CD14-positive monocyte (primary cell): ENCODE data around the gene ALPI. TPM values are rescaled to one million over a fixed set of nuclear protein-coding genes. Genes with fewer than 3 reads are reported as not detected.

Experiments used
- DNase-seq, 3 donors: peaks; one replicate each; pipeline ENCODE4 v3.0.0-alpha.2; 2011 to 2022
- H2AFZ ChIP-seq: 2 replicates; pipeline ENCODE4 v1.6.0; 2012; ENCODE audit warnings: mild to moderate bottlenecking, low read depth, low read length, inconsistent platforms; ENCODE audit not compliant: insufficient read depth, poor library complexity, severe bottlenecking
- H3K27ac ChIP-seq, 2 donors: 1 replicate in 1 of 2; 2 replicates in 1 of 2; pipeline ENCODE4 v1.5.1; 2012 to 2013; ENCODE audit warnings: low read length in 2 of 2, control low read depth in 1 of 2, inconsistent platforms in 1 of 2, low read depth in 1 of 2, mild to moderate bottlenecking in 1 of 2
- H3K27me3 ChIP-seq, 2 donors: one replicate each; pipeline versions ENCODE4 v1.6.0 to v1.6.1; 2011 to 2013; ENCODE audit warnings: low read length in 2 of 2; ENCODE audit not compliant: control insufficient read depth in 2 of 2, insufficient read depth in 2 of 2
- H3K36me3 ChIP-seq, 2 donors: replicated peaks in 1 of 2; 1 replicate in 1 of 2; 2 replicates in 1 of 2; pipeline versions ENCODE4 v1.5.1 to v1.6.1; 2012 to 2013; ENCODE audit warnings: low read length in 2 of 2, control low read depth in 1 of 2, inconsistent platforms in 1 of 2, mild to moderate bottlenecking in 1 of 2; ENCODE audit not compliant: insufficient read depth in 2 of 2, control insufficient read depth in 1 of 2
- H3K4me1 ChIP-seq, 2 donors: 1 replicate in 1 of 2; 2 replicates in 1 of 2; pipeline versions ENCODE4 v1.5.1 to v1.6.1; 2012 to 2013; ENCODE audit warnings: low read length in 2 of 2, control low read depth in 1 of 2, inconsistent platforms in 1 of 2, mild to moderate bottlenecking in 1 of 2, moderate library complexity in 1 of 2; ENCODE audit not compliant: insufficient read depth in 2 of 2, control insufficient read depth in 1 of 2
- H3K4me2 ChIP-seq: replicated peaks from 2 replicates; pipeline ENCODE3; 2012; ENCODE audit warnings: low read length, moderate library complexity, mild to moderate bottlenecking; ENCODE audit not compliant: poor library complexity, severe bottlenecking; ENCODE audit errors: extremely low read depth
- H3K4me3 ChIP-seq, 3 experiments: fragments of 200-600 bp in 1 of 3; sonication (generic) in 1 of 3; replicated peaks in 1 of 3; 1 replicate in 2 of 3; 2 replicates in 1 of 3; pipeline ENCODE4 v1.5.1; 2011 to 2013; ENCODE audit warnings: low read length in 3 of 3, mild to moderate bottlenecking in 3 of 3, control low read depth in 2 of 3, low read depth in 2 of 3, inconsistent platforms in 1 of 3, moderate library complexity in 1 of 3
- H3K79me2 ChIP-seq: 2 replicates; pipeline ENCODE4 v1.6.0; 2012; ENCODE audit warnings: mild to moderate bottlenecking, control low read depth, inconsistent platforms, low read length, moderate library complexity; ENCODE audit not compliant: insufficient read depth
- H3K9ac ChIP-seq: 2 replicates; pipeline ENCODE4 v1.6.0; 2017; ENCODE audit warnings: low read length, mild to moderate bottlenecking; ENCODE audit not compliant: insufficient read depth, poor library complexity, severe bottlenecking
- H3K9me3 ChIP-seq, 2 donors: replicated peaks in 1 of 2; 1 replicate in 1 of 2; 2 replicates in 1 of 2; pipeline versions ENCODE4 v1.5.1 to v1.6.1; 2012 to 2013; ENCODE audit warnings: low read length in 2 of 2, control low read depth in 1 of 2; ENCODE audit not compliant: control insufficient read depth in 1 of 2, insufficient read depth in 1 of 2
- H4K20me1 ChIP-seq: 2 replicates; pipeline ENCODE4 v1.6.0; 2012; ENCODE audit warnings: mild to moderate bottlenecking, low read length, control low read depth, moderate library complexity; ENCODE audit not compliant: insufficient read depth
- H3K27ac Mint-ChIP-seq, 7 donors: one replicate each; pipeline ENCODE4 v1.8.0; 2020; ENCODE audit warnings: mild to moderate bottlenecking in 7 of 7, mixed read lengths in 7 of 7, moderate library complexity in 6 of 7, inconsistent platforms in 2 of 7
- H3K27me3 Mint-ChIP-seq, 3 donors: one replicate each; pipeline ENCODE4 v1.8.0; 2021 to 2022; ENCODE audit warnings: low read depth in 3 of 3, mild to moderate bottlenecking in 3 of 3, mixed read lengths in 3 of 3, moderate library complexity in 3 of 3, inconsistent platforms in 1 of 3
- H3K36me3 Mint-ChIP-seq, 2 donors: one replicate each; pipeline ENCODE4 v1.8.0; 2020; ENCODE audit warnings: mixed read lengths in 2 of 2, inconsistent platforms in 1 of 2, mild to moderate bottlenecking in 1 of 2
- H3K4me1 Mint-ChIP-seq: one replicate; pipeline ENCODE4 v1.8.0; 2020; ENCODE audit warnings: mild to moderate bottlenecking, mixed read lengths
- H3K4me3 Mint-ChIP-seq, 2 donors: one replicate each; pipeline ENCODE4 v1.8.0; 2020; ENCODE audit warnings: mild to moderate bottlenecking in 2 of 2, mixed read lengths in 2 of 2, moderate library complexity in 1 of 2
- H3K9me3 Mint-ChIP-seq, 7 donors: one replicate each; pipeline ENCODE4 v1.8.0; 2020 to 2022; ENCODE audit warnings: mixed read lengths in 7 of 7, mild to moderate bottlenecking in 6 of 7, moderate library complexity in 6 of 7, inconsistent platforms in 2 of 7
- WGBS: methylation state at CpG from one replicate; pipeline ENCODE4 v1.1.5; 2013; ENCODE audit warnings: missing lambda C conversion rate; ENCODE audit not compliant: insufficient coverage; 5-methylcytosine and 5-hydroxymethylcytosine counted together
- intact Hi-C, 2 donors: fragments of 100-400 bp; cut with micrococcal nuclease; formaldehyde crosslinking; loops; one replicate each; pipeline versions ENCODE4 v1.15.0 to v1.15.1; 2023
- polyA plus RNA-seq, 3 donors: library from polyadenylated mRNA; depleted of rRNA in 1 of 3; unstranded in 2 of 3; stranded (reverse) in 1 of 3; fragments of 300-500 nt in 2 of 3; fragments of >200 nt in 1 of 3; fragmentation: Illumina TruSeq in 2 of 3; gene quantifications; 1 replicate in 2 of 3; 2 replicates in 1 of 3; pipeline ENCODE4 v1.2.3, GENCODE V29; 2012 to 2021
- TF ChIP-seq, protein P1 (sequence below): fragments of 200-600 bp; IDR thresholded peaks from one replicate; pipeline ENCODE4 v1.8.0; 2022; ENCODE audit warnings: antibody characterized with exemption, mild to moderate bottlenecking

The ALPI gene
- polyA plus RNA-seq, 3 donors = not detected

DNA sequence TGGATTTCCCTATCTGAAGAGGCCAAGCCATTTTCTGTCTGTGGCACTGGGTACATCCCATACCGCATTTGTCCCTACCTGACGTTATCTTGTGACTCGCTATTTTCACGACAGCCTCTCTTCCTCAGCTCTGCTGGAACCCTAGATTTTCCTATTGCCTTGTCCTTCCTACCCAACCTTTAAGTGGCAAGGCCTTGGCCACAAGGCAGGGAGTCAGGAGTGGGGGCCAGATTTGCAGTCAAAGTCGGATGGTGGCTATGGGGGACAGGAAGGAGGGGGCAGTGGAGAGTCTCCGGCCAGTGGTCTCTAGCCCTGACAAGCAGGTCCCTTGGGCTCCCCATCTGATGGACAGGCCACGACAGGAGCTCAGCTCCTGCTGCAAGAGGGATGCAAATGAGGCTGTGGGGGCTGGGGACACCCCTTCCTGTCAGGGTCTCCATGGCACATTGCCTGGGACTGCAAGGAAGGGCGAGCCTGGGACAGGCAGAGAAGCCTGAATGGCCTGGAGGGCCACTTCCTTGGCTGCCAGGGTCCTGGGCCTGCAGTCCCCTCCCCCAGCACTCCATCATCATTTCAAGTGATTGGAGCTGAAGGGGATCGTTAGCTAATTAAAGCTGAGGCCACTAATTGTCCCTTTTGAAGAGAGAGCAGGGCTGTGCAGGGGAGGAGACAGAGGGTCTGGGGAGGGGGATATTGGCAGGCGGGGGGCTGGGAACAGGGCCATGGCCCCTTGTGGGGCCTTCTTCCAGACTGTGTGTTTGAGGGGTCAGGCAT lies 37.9 kb downstream of the ALPI start:
- 91% methylated on average over 6 of the region's 10 CpGs for WGBS
- Histone ChIP-seq H3K9me3 (no peaks in the 10 kb centered on the region), H2AFZ (no peak overlapping the region), H3K4me2 (no peak overlapping the region), H3K4me3 (no peak overlapping the region), H3K79me2 (no peaks in the 10 kb centered on the region), H4K20me1 (no peaks in the 10 kb centered on the region), H3K27me3 (peaks cover 0 to 10% of the 10 kb centered on the region in 2 donors), H3K27ac (no peak overlapping the region), H3K36me3 (no peaks in the 10 kb centered on the region), H3K9ac (no peak overlapping the region), H3K4me1 (no peaks in the 10 kb centered on the region)
- intact Hi-C loops = no loop called here
- Mint-ChIP-seq H3K36me3 (no peaks in the 10 kb centered on the region), H3K4me3 (peak overlapping the region in 1 of 2 donors; percentile 41), H3K9me3 (no peaks in the 10 kb centered on the region), H3K27me3 (peaks cover 10 to 22% (median 14%) of the 10 kb centered on the region in 3 donors), H3K27ac (peak overlapping the region in 1 of 7 donors; percentile 33), H3K4me1 (no peaks in the 10 kb centered on the region)
- DNase-seq = no peak
- TF ChIP-seq, protein P1, sequence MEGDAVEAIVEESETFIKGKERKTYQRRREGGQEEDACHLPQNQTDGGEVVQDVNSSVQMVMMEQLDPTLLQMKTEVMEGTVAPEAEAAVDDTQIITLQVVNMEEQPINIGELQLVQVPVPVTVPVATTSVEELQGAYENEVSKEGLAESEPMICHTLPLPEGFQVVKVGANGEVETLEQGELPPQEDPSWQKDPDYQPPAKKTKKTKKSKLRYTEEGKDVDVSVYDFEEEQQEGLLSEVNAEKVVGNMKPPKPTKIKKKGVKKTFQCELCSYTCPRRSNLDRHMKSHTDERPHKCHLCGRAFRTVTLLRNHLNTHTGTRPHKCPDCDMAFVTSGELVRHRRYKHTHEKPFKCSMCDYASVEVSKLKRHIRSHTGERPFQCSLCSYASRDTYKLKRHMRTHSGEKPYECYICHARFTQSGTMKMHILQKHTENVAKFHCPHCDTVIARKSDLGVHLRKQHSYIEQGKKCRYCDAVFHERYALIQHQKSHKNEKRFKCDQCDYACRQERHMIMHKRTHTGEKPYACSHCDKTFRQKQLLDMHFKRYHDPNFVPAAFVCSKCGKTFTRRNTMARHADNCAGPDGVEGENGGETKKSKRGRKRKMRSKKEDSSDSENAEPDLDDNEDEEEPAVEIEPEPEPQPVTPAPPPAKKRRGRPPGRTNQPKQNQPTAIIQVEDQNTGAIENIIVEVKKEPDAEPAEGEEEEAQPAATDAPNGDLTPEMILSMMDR = no peak

DNA sequence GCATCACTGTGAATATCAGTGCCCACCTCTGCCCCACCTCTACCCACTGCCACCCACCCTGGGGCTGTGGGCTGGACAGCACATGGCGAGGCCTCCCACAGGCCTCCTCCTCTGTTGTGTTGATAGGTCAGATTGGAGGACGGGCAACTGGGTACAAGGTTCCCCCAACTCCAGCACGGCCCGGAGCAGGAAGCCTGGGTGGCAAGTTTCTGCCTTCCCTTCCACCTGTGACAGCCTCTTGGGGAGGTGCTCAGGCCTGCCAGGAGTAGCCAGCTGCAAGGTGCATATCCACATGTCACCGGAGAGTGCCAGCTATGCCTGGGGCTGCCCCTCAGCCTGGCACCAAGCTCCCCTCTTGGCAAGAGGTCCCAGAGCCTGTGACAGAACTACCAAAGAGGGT lies 38.6 kb downstream of the ALPI start:
- TF ChIP-seq, protein P1 = no peak
- DNase-seq = no peak
- Mint-ChIP-seq H3K27ac (no peak overlapping the region), H3K4me3 (no peak overlapping the region), H3K4me1 (no peaks in the 10 kb centered on the region), H3K9me3 (no peaks in the 10 kb centered on the region), H3K36me3 (no peaks in the 10 kb centered on the region), H3K27me3 (peaks cover 5 to 15% (median 8%) of the 10 kb centered on the region in 3 donors)
- H3K9me3 ChIP-seq = no peaks in the 10 kb centered on the region
- no peaks in the 10 kb centered on the region for H3K36me3 ChIP-seq
- H4K20me1 ChIP-seq = no peaks in the 10 kb centered on the region
- no peak overlapping the region for H3K4me2 ChIP-seq
- H2AFZ ChIP-seq = no peak overlapping the region
- peaks cover 0 to 4% of the 10 kb centered on the region in 2 donors for H3K27me3 ChIP-seq
- no peaks in the 10 kb centered on the region for H3K79me2 ChIP-seq
- intact Hi-C loops = no loop called here
- no peak overlapping the region for H3K4me3 ChIP-seq
- no peaks in the 10 kb centered on the region for H3K4me1 ChIP-seq
- H3K27ac ChIP-seq = no peak overlapping the region
- WGBS = 100% methylated on average over 3 of the region's 5 CpGs
- H3K9ac ChIP-seq = no peak overlapping the region
